HFFc6 (cell line): ENCODE data around the gene NUP93. TPM values are rescaled to one million over a fixed set of nuclear protein-coding genes. Genes with fewer than 3 reads are reported as not detected.
A peak's percentile ranks its signal among the peaks of the same experiment; 100 is the strongest.
"Not testable (repeated sequence)": the region's sequence is repeated elsewhere in the genome, so short reads cannot be mapped to it uniquely, and the experiment has no call there.

Experiments used
- DNase-seq: peaks from one replicate; pipeline ENCODE4 v3.0.0-alpha.2; 2018
- H3K27ac Mint-ChIP-seq: 2 replicates; pipeline ENCODE4 v1.8.0; 2020; ENCODE audit warnings: mild to moderate bottlenecking, mixed read lengths
- H3K27me3 Mint-ChIP-seq: 2 replicates; pipeline ENCODE4 v1.8.0; 2021; ENCODE audit warnings: mild to moderate bottlenecking, moderate library complexity, mixed read lengths; ENCODE audit not compliant: insufficient read depth
- H3K36me3 Mint-ChIP-seq: 2 replicates; pipeline ENCODE4 v1.8.0; 2021; ENCODE audit warnings: low read depth, mixed read lengths
- H3K4me1 Mint-ChIP-seq: 2 replicates; pipeline ENCODE4 v1.8.0; 2020; ENCODE audit warnings: low read depth, mixed read lengths
- H3K4me3 Mint-ChIP-seq: 2 replicates; pipeline ENCODE4 v1.8.0; 2020; ENCODE audit warnings: mild to moderate bottlenecking, moderate library complexity, mixed read lengths
- H3K9me3 Mint-ChIP-seq: 2 replicates; pipeline ENCODE4 v1.8.0; 2020; ENCODE audit warnings: mild to moderate bottlenecking, mixed read lengths
- CTCF ChIP-seq: fragments of 200-600 bp; sonication (generic); IDR thresholded peaks from 2 replicates; pipeline ENCODE4 v1.5.0; 2021; ENCODE audit warnings: antibody characterized with exemption, mild to moderate bottlenecking
- total RNA-seq, 6 experiments: library from RNA; stranded (reverse); fragmentation: NEBNext Ultra II Directional; extraction: Animal tissue kit (Norgen Biotek cat#: 25700); gene quantifications; 2 replicates in 1 of 6; 3 replicates in 5 of 6; pipeline ENCODE4 v1.2.3, GENCODE V29; 2021

The NUP93 gene
- total RNA-seq, 6 experiments from 2014 or later: 58.6 to 84.0 (median 78.8) TPM

- no peak for DNase-seq
- H3K4me1 Mint-ChIP-seq: peaks cover 23% of the 10 kb centered on the region
- no peak overlapping the region for H3K27ac Mint-ChIP-seq
- H3K36me3 Mint-ChIP-seq: peaks cover 6% of the 10 kb centered on the region; the same call in 1 of the 2 replicates
- peaks cover 3% of the 10 kb centered on the region; the same call in 1 of the 2 replicates for H3K27me3 Mint-ChIP-seq
- TF ChIP-seq CTCF: no peak
- H3K4me3 Mint-ChIP-seq: no peak overlapping the region
- H3K9me3 Mint-ChIP-seq: no peaks in the 10 kb centered on the region
These were observed 67.9 kb downstream of the NUP93 start for GRCh38 chr16:56797861-56798260.

- H3K27me3 Mint-ChIP-seq: peaks cover 3% of the 10 kb centered on the region; the same call in 1 of the 2 replicates
These were observed 69.0 kb downstream of the NUP93 start for GRCh38 chr16:56798955-56799354.

GRCh38 chr16:56800355-56800754, 70.4 kb downstream of the NUP93 start:
- H3K27me3 Mint-ChIP-seq: peaks cover 3% of the 10 kb centered on the region; the same call in 1 of the 2 replicates
- H3K9me3 Mint-ChIP-seq: no peaks in the 10 kb centered on the region
- H3K27ac Mint-ChIP-seq: no peak overlapping the region
- DNase-seq: peak; percentile 3
- H3K4me3 Mint-ChIP-seq: no peak overlapping the region
- H3K4me1 Mint-ChIP-seq: peaks cover 14% of the 10 kb centered on the region
- H3K36me3 Mint-ChIP-seq: peaks cover 8% of the 10 kb centered on the region
- TF ChIP-seq CTCF: no peak

More at GRCh38 chr16:56798955-56799354, 69.0 kb downstream of the NUP93 start:
- no peak for DNase-seq
- TF ChIP-seq CTCF: no peak
- H3K36me3 Mint-ChIP-seq: peaks cover 6% of the 10 kb centered on the region; the same call in 1 of the 2 replicates
- H3K27ac Mint-ChIP-seq: no peak overlapping the region
- H3K4me1 Mint-ChIP-seq: peaks cover 13% of the 10 kb centered on the region
- no peak overlapping the region for H3K4me3 Mint-ChIP-seq
- H3K9me3 Mint-ChIP-seq: no peaks in the 10 kb centered on the region

GRCh38 chr16:56801762-56802161, 71.8 kb downstream of the NUP93 start:
- Mint-ChIP-seq H3K4me1 (peaks cover 28% of the 10 kb centered on the region), H3K27ac (no peak overlapping the region), H3K27me3 (peaks cover 3% of the 10 kb centered on the region; the same call in 1 of the 2 replicates), H3K9me3 (no peaks in the 10 kb centered on the region), H3K4me3 (no peak overlapping the region), H3K36me3 (peaks cover 22% of the 10 kb centered on the region)
- TF ChIP-seq CTCF: no peak
- no peak for DNase-seq

- peaks cover 44% of the 10 kb centered on the region for H3K4me1 Mint-ChIP-seq
- H3K27me3 Mint-ChIP-seq: no peaks in the 10 kb centered on the region
- peak overlapping the region; percentile 74 for H3K27ac Mint-ChIP-seq
- no peaks in the 10 kb centered on the region for H3K9me3 Mint-ChIP-seq
- peaks cover 30% of the 10 kb centered on the region for H3K36me3 Mint-ChIP-seq
- TF ChIP-seq CTCF: no peak
- DNase-seq: peak; percentile 80
- H3K4me3 Mint-ChIP-seq: peak overlapping the region; percentile 27
These were observed 77.2 kb downstream of the NUP93 start for GRCh38 chr16:56807011-56807675.

GRCh38 chr16:56807676-56808067, 77.7 kb downstream of the NUP93 start:
- not testable (repeated sequence) for H3K4me3 Mint-ChIP-seq, H3K27me3 Mint-ChIP-seq, H3K9me3 Mint-ChIP-seq, DNase-seq
- Mint-ChIP-seq H3K27ac (peak overlapping the region; percentile 74), H3K36me3 (peaks cover 30% of the 10 kb centered on the region), H3K4me1 (peaks cover 49% of the 10 kb centered on the region)
